GM19372 (cell line): ENCODE results near the gene ABO.
"Not testable (repeated sequence)": the region's sequence is repeated elsewhere in the genome, so short reads cannot be mapped to it uniquely, and the experiment has no call there.

Experiments
- ATAC-seq: cut with Tn5 transposase; IDR thresholded peaks from one replicate; pipeline ENCODE4 v1.9.1; 2021; ENCODE audit warnings: mild to moderate bottlenecking, low read depth, moderate library complexity; ENCODE audit not compliant: unreplicated experiment

The ABO gene

GRCh38 chr9:133248726-133249295 lies 26.2 kb downstream of the ABO start:
- no peak for ATAC-seq

GRCh38 chr9:133247632-133248031 lies 27.4 kb downstream of the ABO start:
- ATAC-seq: no peak

- ATAC-seq: no peak
These were observed 28.0 kb downstream of the ABO start for GRCh38 chr9:133246991-133247390.

GRCh38 chr9:133246562-133246961 lies 28.4 kb downstream of the ABO start:
- no peak for ATAC-seq

GRCh38 chr9:133242991-133243390 lies 32.0 kb downstream of the ABO start:
- ATAC-seq: no peak

GRCh38 chr9:133242241-133242640 lies 32.8 kb downstream of the ABO start:
- no peak for ATAC-seq

- ATAC-seq: no peak
These were observed 35.4 kb downstream of the ABO start for GRCh38 chr9:133239533-133240090.

GRCh38 chr9:133238851-133239532 lies 36.0 kb downstream of the ABO start:
- ATAC-seq: no peak

- no peak for ATAC-seq
These were observed 36.6 kb downstream of the ABO start for GRCh38 chr9:133238272-133238850.

GRCh38 chr9:133237035-133237731 lies 37.8 kb downstream of the ABO start:
- ATAC-seq: no peak

- not testable (repeated sequence) for ATAC-seq
These were observed 38.5 kb downstream of the ABO start for GRCh38 chr9:133236291-133237034.

- no peak for ATAC-seq
These were observed 39.3 kb downstream of the ABO start for GRCh38 chr9:133235549-133236222.

- no peak for ATAC-seq
These were observed 40.3 kb downstream of the ABO start for GRCh38 chr9:133234577-133235322.

GRCh38 chr9:133233681-133234432 lies 41.1 kb downstream of the ABO start:
- ATAC-seq: no peak

GRCh38 chr9:133231934-133232568 lies 43.0 kb downstream of the ABO start:
- not testable (repeated sequence) for ATAC-seq

- not testable (repeated sequence) for ATAC-seq
These were observed 44.5 kb downstream of the ABO start for GRCh38 chr9:133230514-133230913.

- no peak for ATAC-seq
These were observed 44.9 kb downstream of the ABO start for GRCh38 chr9:133230093-133230492.
